Esophagus squamous epithelium (tissue), 5 donors: ENCODE measurements around the gene CD99. TPM values are rescaled to one million over a fixed set of nuclear protein-coding genes. Genes with fewer than 3 reads are reported as not detected.
"Not testable (repeated sequence)": the region's sequence is repeated elsewhere in the genome, so short reads cannot be mapped to it uniquely, and the experiment has no call there.

ENCODE experiments used
- DNase-seq: peaks from one replicate; lab custom pipeline; 2025; lab: John Stamatoyannopoulos, UW
- H3K27ac ChIP-seq, 4 donors: fragments of 200-600 bp; sonication (generic); one replicate each; pipeline ENCODE4 v1.5.1; 2016 to 2019; ENCODE audit warnings: mild to moderate bottlenecking in 1 of 4
- H3K27me3 ChIP-seq, 4 donors: fragments of 200-600 bp; sonication (generic); 1 replicate in 3 of 4; 2 replicates in 1 of 4; pipeline versions ENCODE4 v1.5.1 to v1.6.0; 2017 to 2021; ENCODE audit warnings: antibody characterized with exemption in 1 of 4
- H3K36me3 ChIP-seq, 3 donors: fragments of 200-600 bp; sonication (generic); one replicate each; pipeline ENCODE4 v1.5.1; 2016 to 2019
- H3K4me1 ChIP-seq, 3 donors: fragments of 200-600 bp; sonication (generic); one replicate each; pipeline ENCODE4 v1.5.1; 2017 to 2019
- H3K4me3 ChIP-seq, 4 donors: fragments of 200-600 bp; sonication (generic); 1 replicate in 3 of 4; 2 replicates in 1 of 4; pipeline ENCODE4 v1.5.1; 2016 to 2019; ENCODE audit warnings: mild to moderate bottlenecking in 2 of 4, moderate library complexity in 1 of 4
- H3K9me3 ChIP-seq, 3 donors: fragments of 200-600 bp; sonication (generic); one replicate each; pipeline ENCODE4 v1.5.1; 2016 to 2019
- POLR2A ChIP-seq, 4 donors: fragments of 450-650 bp; IDR thresholded peaks; one replicate each; pipeline ENCODE4 v1.6.1; 2017; ENCODE audit warnings: antibody characterized with exemption in 4 of 4, mild to moderate bottlenecking in 4 of 4, moderate library complexity in 3 of 4
- WGBS, 2 donors: methylation state at CpG; one replicate each; pipeline ENCODE4 v1.1.5; 2018; 5-methylcytosine and 5-hydroxymethylcytosine counted together
- intact Hi-C: fragments of 100-400 bp; cut with DNase I; formaldehyde crosslinking; loops from one replicate; pipeline ENCODE4 v1.15.0; 2022
- total RNA-seq, 4 donors: library from RNA; depleted of rRNA; stranded (reverse); fragments of >200 nt; gene quantifications; one replicate each; pipeline ENCODE4 v1.1.0, GENCODE V29; 2016
- TF ChIP-seq, protein P1 (sequence below), 6 experiments: fragments of 450-650 bp in 4 of 6; fragments of 200-600 bp in 2 of 6; sonication (generic) in 2 of 6; IDR thresholded peaks; one replicate each; pipeline ENCODE4 v1.5.1; 2016 to 2019; ENCODE audit warnings: antibody characterized with exemption in 6 of 6, mild to moderate bottlenecking in 4 of 6, moderate library complexity in 4 of 6
- donor health status: DM: yes; HTN: yes; CAD: no.

CD99 gene
- total RNA-seq, 4 donors from 2014 or later = 79.9 to 251 (median 162) TPM

- Histone ChIP-seq H3K27ac (no peak overlapping the region), H3K27me3 (no peaks in the 10 kb centered on the region), H3K4me1 (no peaks in the 10 kb centered on the region), H3K9me3 (no peaks in the 10 kb centered on the region), H3K4me3 (no peak overlapping the region), H3K36me3 (no peaks in the 10 kb centered on the region)
- TF ChIP-seq, protein P1, sequence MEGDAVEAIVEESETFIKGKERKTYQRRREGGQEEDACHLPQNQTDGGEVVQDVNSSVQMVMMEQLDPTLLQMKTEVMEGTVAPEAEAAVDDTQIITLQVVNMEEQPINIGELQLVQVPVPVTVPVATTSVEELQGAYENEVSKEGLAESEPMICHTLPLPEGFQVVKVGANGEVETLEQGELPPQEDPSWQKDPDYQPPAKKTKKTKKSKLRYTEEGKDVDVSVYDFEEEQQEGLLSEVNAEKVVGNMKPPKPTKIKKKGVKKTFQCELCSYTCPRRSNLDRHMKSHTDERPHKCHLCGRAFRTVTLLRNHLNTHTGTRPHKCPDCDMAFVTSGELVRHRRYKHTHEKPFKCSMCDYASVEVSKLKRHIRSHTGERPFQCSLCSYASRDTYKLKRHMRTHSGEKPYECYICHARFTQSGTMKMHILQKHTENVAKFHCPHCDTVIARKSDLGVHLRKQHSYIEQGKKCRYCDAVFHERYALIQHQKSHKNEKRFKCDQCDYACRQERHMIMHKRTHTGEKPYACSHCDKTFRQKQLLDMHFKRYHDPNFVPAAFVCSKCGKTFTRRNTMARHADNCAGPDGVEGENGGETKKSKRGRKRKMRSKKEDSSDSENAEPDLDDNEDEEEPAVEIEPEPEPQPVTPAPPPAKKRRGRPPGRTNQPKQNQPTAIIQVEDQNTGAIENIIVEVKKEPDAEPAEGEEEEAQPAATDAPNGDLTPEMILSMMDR (IDR thresholded peaks at IDR 0.05) = no peak
- intact Hi-C loops = no loop called here
- WGBS, 2 donors = 71 to 73% methylated on average over 2 of the region's 2 CpGs
- DNase-seq = no peak
These were observed 70.2 kb downstream of the CD99 start for GRCh38 chrX:2761246-2761645.

- H3K27ac ChIP-seq, intact Hi-C loops: not testable (repeated sequence)
These were observed 71.6 kb downstream of the CD99 start for GRCh38 chrX:2762671-2763070.

DNA sequence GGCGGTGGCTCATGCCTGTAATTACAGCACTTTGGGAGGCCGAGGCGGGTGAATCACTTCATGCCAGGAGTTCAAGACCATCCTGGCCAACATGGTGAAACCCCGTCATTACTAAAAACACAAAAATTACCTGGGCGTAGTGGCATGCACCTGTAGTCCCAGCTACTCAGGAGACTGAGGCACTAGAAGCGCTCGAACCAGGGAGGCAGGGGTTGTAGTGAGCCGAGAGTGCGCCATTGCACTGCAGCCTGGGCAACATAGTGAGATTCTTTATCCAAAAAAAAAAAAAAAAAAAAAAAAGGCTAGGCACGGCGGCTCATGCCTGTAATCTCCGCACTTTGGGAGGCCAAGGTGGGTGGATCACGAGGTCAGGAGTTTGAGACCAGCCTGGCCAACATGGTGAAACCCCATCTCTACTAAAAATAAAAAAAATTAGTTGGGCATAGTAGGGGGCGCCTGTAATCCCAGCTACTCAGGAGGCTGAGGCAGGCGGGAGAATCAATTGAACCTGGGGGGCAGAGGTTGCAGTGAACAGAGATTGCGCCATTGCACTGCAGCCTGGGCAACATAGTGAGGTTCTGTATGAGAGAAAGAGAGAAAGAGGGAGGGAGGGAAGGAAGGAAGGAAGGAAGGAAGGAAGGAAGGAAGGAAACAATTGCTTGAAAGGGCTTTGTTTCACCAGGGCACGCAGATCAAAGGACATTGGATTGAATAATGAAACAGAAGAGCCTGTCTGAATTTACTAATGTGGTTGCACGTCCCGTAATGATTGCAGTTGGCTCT, 73.9 kb downstream of the CD99 start:
- H3K27me3 ChIP-seq, H3K9me3 ChIP-seq, DNase-seq, intact Hi-C loops, H3K4me3 ChIP-seq, H3K27ac ChIP-seq, H3K36me3 ChIP-seq, H3K4me1 ChIP-seq: not testable (repeated sequence)
- 74 to 81% methylated on average over 12 to 18 of the region's 19 CpGs for WGBS, 2 donors

More at GRCh38 chrX:2762671-2763070, 71.6 kb downstream of the CD99 start:
- H3K36me3 ChIP-seq, H3K4me1 ChIP-seq, H3K27me3 ChIP-seq, DNase-seq, H3K9me3 ChIP-seq, H3K4me3 ChIP-seq: not testable (repeated sequence)
- 66 to 78% methylated on average over 4 of the region's 4 CpGs for WGBS, 2 donors

DNA sequence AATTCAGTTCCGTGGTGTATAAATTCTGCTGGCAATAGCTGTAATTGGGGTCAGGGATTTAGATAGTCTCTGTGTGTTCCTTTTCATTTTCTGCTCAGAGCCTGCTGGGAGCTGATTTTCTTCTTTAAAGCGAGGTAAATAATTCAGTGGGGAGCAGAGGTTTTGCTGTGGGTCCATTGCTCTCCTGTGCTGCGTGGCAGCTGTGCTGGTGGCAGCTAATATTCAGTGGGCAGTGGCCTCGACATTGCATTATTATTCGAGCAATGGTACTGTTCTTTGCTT, 74.4 kb downstream of the CD99 start:
- Histone ChIP-seq H3K27me3 (no peaks in the 10 kb centered on the region), H3K27ac (no peak overlapping the region), H3K4me3 (no peak overlapping the region), H3K36me3 (no peaks in the 10 kb centered on the region), H3K9me3 (no peaks in the 10 kb centered on the region), H3K4me1 (peaks cover 0 to 8% (median 0%) of the 10 kb centered on the region in 3 donors)
- WGBS, 2 donors = 58 to 77% methylated on average over 5 of the region's 5 CpGs
- intact Hi-C loops = no loop called here
- no peak for DNase-seq
- no peak for TF ChIP-seq POLR2A (IDR thresholded peaks at IDR 0.05)
- TF ChIP-seq, protein P1 (IDR thresholded peaks at IDR 0.05) = no peak

DNA sequence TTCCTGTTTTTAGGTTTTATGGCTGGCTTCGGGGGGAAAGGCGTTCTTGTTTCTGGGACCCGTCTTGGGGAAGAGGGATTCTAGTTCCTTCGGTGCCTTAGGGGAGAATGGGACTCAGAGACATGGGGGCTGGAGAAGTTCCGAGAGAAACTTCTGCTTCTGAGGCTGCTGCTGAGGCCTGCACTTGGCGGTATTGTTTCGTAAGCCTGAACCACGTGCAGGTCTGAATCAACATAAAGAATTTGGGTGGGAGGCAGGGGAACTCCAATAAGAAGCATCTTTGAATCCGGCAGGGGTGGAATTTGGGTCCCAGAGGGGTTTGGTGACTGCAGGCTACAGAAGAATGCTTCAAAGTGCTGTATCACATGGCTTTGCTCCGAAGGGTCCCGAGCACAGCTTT, 75.8 kb downstream of the CD99 start:
- TF ChIP-seq POLR2A (IDR thresholded peaks at IDR 0.05) = no peak
- TF ChIP-seq, protein P1 (IDR thresholded peaks at IDR 0.05) = no peak
- Histone ChIP-seq H3K36me3 (no peaks in the 10 kb centered on the region), H3K9me3 (no peaks in the 10 kb centered on the region), H3K27me3 (no peaks in the 10 kb centered on the region), H3K4me1 (peaks cover 0 to 8% (median 0%) of the 10 kb centered on the region in 3 donors), H3K4me3 (no peak overlapping the region), H3K27ac (peak overlapping the region in 1 of 4 donors; percentile 9)
- intact Hi-C loops = no loop called here
- WGBS, 2 donors = 75 to 81% methylated on average over 5 to 9 of the region's 11 CpGs
- DNase-seq = no peak

- intact Hi-C loops = no loop called here
- Histone ChIP-seq H3K4me1 (peaks cover 0 to 8% (median 0%) of the 10 kb centered on the region in 3 donors), H3K36me3 (no peaks in the 10 kb centered on the region), H3K4me3 (no peak overlapping the region), H3K27ac (no peak overlapping the region), H3K9me3 (no peaks in the 10 kb centered on the region), H3K27me3 (no peaks in the 10 kb centered on the region)
- TF ChIP-seq, protein P1 (IDR thresholded peaks at IDR 0.05) = no peak
- no peak for TF ChIP-seq POLR2A (IDR thresholded peaks at IDR 0.05)
- no peak for DNase-seq
- WGBS, 2 donors = 58 to 78% methylated on average over 9 to 21 of the region's 25 CpGs
These were observed 76.7 kb downstream of the CD99 start for GRCh38 chrX:2767631-2768455.
